HG03469 (cell line): Measurements from ENCODE around the gene PCNT.

Experiments
- ATAC-seq: cut with Tn5 transposase; IDR thresholded peaks from one replicate; pipeline ENCODE4 v1.9.1; 2021; ENCODE audit warnings: mild to moderate bottlenecking, moderate library complexity, moderate number of reproducible peaks; ENCODE audit not compliant: unreplicated experiment

Gene PCNT

DNA sequence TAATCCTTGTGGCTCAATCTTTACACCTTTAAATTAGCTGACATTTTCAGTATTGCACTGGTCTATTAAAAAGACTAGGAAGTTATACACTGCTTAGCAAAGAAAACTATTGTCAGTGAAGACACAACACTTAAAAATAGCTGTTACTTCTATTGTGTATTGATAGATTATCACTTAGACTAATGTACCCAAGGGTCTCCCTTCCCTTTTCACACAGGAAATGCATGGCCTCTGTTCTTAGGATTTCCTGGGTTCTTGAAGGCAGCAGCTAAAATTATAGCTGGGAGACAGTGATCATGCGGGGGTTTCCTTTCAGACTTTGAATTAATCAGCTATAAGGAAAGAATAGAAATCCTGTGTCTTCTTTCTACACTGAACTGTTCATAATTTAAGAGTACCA lies 147.6 kb downstream of the PCNT start:
- no peak for ATAC-seq

DNA sequence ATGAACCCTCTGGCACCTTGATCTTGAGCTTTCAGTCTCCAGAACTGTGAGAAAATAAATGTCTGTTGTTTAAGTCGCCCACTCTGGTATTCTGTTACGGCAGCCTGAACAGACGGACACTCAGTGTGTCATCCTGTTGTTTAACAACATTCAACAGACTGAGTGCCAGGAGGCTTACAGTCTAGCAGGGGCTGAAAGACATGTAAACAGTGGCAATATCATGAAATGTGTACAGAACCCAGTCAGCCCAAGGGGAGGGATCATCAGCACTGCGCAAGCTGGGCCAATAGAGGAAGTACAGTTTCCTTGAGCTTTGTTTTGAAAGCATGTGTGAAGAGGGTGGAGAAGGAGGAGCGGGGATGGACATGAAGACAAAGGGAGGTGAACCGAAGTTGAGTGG lies 148.3 kb downstream of the PCNT start:
- no peak for ATAC-seq

DNA sequence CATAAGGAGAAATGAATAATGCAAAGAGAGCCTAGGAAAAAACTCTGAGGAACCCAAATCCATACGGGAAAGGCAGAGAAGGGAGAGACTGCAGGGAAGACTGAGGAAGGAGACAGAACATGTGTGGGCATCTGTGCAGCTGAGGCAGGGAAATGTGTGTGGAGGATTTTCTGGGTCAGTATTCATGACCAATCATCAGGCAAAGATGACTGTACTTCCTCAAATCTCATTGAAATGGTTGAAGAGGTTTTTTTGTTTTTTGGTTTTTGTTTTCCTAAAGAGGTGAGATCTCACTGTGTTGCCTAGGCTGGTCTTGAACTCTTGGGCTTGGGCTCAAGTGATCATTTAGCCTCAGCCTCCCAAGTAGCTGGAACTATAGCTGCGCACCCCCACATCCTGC lies 150.4 kb downstream of the PCNT start:
- ATAC-seq: no peak

DNA sequence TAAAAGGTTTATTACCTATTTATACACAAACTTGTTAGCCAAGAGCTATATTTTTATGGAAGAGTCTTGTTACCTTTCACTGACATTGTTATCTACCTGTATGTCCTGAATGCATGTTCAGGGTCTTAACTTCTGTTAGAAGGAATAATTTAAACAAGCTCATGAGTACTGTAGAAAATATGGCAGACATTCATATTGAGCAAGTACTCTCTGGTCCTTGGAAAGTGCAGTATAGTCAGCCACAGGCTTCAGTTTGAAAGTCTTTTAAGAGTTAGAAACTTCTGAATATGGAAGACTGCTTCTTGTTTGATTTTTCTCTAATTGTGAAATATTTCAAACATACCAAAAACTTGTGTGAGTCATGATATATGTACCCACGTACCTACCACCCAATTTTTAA lies 151.3 kb downstream of the PCNT start:
- no peak for ATAC-seq

DNA sequence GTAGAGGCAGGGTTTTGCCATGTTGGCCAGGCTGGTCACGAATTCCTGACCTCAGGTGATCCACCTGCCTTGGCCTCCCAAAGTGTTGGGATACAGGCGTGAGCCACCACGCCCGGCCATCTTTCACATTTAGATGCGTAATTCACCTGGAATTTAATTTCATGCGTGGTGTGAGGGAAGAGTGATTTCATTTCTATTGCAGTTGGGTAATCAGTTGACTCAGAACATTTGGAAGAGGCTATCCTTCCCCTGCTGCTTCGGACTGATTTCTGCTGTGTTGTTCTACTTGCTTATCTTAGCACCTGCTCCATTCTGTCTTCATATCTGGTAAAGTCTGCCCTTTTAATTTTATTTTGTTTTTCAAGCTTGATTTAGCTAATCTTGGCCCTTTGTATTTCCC lies 153.8 kb downstream of the PCNT start:
- no peak for ATAC-seq

DNA sequence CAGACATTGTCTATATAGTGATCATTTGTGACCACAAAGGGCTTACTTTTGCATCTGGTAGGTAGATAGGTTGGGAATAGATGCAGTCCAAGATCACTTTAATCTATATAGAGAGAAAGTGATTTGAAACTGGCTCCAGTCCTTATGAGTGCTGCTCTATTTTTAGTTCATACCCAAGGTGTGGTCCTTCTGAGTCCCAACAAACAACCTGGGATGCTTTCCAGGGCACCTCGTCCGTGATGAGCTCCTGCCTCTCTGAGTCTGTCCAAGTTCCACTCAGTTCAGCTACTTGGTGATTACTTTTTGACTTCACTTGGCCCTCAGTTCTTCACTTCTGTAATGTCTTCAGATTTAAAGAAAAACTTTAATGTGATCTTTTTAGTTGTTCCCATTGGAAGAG lies 155.0 kb downstream of the PCNT start:
- ATAC-seq: no peak

DNA sequence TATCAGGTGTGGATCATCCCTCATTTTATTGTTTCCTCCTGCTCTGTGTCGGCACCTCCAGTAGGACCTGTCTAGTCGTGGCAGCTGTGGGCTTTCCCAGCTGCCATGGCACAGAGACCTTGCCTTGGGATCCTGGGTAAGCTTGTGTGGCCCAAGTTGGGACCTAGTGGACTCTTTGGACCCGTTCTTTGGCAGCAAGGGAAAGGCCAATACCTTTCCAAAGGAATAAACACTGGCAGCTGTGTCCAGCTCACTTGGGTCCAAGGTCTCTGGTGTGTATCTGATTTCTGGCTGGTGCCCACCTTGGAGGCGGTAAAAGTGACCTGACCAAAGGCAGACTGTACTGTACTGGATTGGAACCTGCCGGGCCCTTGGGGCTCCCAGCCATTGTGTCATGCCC lies 156.5 kb downstream of the PCNT start:
- ATAC-seq: no peak

DNA sequence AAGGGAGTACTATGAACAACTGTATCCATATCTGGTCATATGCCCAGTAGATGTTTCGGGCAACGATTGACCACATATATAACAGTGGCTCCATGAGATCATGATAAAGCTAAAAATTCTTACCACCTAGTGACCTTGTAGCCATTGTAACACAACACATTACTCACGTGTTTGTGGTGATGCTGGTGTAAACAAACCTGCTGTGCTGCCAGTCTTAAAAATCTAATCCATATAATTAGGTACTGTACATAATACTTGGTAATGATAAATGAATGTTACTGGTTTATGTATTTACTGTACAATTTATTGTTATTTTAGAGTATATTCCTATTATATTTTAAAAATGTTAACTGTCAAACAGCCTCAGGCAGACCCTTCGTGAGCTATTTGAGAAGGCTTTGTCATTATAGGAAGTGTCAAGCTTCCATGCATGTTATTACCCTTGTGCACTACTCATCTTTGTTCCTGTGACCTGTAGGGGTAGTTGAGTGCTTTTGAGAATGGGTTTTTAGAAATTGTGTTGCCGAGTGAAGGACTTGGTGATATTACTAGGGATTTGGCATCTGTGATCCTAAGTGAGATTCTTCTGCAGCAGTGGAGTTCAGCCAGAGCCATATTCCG lies 158.4 kb downstream of the PCNT start:
- ATAC-seq: no peak

DNA sequence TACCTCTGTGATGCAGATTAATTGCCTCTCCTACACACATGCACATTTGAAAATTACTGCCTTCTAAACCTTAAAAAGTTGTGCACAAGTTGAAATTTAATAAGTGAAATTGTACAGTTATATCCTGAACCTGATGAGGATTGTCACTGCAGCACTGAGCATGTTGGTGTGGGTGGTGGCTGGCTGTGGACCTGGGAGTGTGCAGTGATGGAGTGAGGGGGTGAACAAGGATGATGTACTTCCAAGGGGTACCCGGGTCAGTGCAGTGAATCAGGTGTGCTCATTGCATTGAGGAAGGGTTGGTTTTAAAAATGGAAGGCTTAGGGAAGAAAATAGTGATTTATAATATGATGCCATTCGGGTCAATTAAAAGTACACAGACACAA lies 158.9 kb downstream of the PCNT start:
- ATAC-seq: no peak

DNA sequence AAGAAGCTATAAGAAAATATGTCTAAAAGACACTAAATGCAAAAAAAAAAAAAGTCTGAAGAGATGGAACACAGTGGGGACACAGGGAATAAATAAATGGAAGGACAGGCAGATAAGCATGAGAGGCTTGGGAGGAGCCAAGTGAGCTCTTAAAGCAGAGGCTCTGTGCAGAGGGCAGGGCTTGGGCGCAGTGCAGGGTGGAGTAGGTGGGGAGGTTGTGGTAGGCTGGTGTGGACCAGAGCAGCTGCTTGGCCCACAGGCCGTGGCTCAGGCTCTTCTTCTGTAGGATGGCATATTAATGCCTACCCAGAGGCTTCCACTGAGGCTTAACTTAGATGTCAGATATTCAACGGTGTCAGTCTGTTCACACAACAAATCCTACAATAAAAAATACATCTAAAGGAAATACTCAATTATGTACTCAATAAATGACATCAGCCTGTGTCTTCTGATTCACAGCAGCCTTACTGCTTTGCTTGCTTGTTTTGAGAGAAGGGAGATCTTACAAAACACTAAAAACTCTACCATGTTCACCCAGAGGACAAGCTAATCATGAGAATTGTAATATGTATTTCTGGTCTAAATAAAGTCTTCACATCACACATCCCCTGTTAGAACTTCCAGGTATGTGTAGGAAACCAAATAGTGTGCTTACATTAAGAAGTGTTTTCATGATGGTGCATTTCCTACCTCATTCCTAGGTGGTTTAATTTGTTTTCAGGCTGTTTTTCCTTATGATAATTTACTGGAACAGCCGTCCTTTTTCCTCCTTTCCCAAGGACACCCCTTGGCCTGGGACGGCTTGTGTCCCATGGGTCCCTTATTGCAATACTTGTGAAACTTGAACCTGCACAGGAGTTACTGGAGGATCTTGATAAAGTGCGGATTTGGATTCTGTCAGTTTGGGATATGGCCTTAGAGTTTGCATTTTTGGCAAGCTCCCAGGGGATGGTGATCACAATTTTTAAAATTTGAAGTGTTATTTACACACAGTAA lies 159.6 kb downstream of the PCNT start:
- ATAC-seq: no peak

DNA sequence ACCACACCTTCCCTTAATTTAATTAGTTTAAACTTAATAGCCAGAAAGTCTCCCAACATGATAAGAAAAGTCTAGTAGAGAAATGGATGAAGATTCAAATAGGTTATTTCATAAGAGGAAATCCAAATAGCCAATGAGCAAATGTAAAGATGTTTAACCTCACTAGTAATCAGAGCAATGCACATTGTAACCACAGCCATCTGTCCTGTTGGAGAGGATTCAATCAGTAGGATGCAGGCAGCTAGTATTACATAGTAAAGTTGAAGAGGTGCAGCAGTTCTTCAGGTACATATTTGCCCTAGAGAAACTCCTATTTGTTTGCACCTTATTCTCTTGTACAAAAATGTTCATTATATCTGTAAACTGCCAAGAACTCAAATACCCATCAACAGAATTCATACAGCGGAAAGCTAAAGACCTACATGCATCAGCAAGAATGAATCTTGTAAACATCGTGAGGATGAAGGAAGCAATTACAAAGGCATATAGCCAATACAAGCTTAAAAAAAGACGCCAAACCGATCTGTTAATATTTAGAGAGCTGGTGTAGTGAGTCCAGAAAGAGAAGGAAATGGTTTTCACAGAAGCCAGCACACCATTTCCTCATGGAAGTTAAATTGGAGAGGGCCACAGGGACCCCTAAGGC lies 162.6 kb downstream of the PCNT start:
- no peak for ATAC-seq

DNA sequence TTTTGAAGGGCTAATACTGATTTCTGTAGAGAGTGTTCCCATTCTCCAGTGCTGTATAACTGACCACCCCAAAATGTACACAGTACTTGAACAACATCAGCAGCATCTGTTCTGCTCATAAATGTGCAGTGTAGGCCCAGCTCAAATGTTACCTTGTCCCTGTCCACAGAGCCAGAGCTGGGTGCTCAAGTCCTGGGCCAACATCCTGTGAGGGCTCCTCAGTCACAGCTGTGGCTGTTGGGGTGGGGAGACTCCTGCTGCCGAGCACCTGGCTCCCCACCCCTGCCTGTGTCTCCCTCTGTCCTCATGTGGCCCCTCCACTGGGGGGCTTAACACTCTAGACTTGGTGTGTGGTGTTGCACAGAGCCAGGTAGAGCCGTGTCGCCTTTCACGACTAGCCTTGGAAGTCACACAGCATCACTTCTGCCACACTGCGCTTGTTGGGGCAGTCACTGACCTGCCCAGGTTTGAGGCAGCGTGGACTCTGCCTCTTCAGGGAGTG lies 165.3 kb downstream of the PCNT start:
- ATAC-seq: no peak

DNA sequence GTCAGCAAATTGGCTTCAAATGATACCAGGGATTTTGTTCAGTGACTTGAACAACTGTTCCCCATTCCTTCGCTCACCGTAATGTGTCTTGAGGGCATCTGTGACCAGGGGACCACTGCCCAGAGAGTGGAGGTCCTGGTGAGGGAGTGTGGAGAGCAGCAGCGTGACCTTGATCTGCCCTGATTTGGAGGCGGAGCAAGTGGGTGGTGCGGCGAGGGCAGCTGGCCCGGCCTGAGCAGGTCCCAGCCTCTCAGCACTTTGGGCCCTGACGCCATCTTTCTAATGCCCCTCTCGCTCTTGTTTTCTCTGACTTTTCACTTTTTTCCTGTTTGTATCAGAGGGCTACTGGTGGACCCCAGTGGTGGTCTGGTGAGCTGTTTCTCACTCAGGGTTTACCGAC lies 165.8 kb downstream of the PCNT start:
- no peak for ATAC-seq

DNA sequence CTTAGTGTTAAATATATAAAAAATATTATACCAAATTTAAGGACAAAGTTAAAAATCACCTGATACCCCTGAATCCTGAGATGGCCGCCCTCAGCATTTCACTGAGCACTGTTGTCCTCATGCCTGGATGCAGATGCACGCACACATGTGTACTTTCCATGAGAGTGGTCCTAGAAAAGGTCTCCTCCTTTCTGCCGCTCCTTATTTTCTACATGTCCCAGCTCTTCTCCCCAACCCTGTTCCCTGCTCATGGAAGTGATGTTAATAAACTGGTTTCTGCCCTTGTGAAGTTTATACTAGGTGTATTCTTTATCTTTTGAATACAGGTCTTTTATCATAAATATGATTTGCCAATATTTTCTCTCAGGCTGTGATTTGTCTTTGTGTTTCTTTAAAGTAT lies 167.6 kb downstream of the PCNT start:
- ATAC-seq: no peak

DNA sequence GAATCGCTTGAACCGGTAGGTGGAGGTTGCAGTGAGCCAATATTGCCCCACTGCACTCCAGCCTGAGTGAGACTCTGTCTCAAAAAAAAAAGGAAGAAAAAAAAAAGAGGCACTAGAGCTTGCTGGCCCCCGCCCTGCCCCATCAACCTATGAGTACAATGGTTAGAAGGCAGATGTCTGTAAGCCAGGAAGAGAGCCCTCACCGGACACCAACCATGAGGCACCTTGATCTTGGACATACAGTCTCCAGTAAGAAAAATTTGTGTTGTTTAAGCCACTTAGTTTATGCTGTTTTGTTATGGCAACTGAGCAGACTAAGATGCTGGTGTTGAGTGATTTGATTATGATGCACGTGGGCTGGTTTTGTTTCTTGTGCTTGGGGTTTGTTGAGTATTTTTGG lies 168.9 kb downstream of the PCNT start:
- no peak for ATAC-seq

DNA sequence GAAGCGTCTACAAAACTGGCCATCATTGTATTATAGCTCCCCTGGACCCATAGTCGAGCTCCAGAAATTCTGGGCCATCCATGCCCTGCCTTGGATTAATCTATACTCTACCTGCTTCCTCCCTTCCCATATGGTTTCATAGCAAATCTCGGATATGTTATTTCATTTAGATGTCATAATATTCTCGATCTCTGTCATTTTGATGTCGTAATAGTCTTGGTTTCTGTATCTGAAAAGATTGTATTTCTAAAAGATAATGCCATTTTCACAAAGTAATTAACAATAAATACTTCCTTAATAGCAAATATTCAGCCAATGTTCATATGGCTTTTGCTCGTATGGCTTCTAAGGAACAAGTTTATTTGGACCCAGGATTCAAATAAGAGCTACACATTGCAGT lies 169.9 kb downstream of the PCNT start:
- ATAC-seq: no peak
